Occipital lobe (tissue), 2 donors: ENCODE results near the gene WNT4. TPM values are rescaled to one million over a fixed set of nuclear protein-coding genes. Genes with fewer than 3 reads are reported as not detected.
"Not testable (repeated sequence)": the region's sequence is repeated elsewhere in the genome, so short reads cannot be mapped to it uniquely, and the experiment has no call there.

Experiments used
- DNase-seq: peaks from one replicate; lab custom pipeline; 2025; lab: John Stamatoyannopoulos, UW
- total RNA-seq: library from RNA; depleted of rRNA; stranded (reverse); fragments of >200 nt; gene quantifications from one replicate; pipeline ENCODE4 v1.2.3, GENCODE V29; 2014

Gene WNT4
- total RNA-seq, 1 donor from 2014 or later, result 5.6 TPM

GRCh38 chr1:22111115-22111514, 31.8 kb downstream of the WNT4 start:
- no peak for DNase-seq

- no peak for DNase-seq
Measured at GRCh38 chr1:22110016-22110415, 32.9 kb downstream of the WNT4 start.

GRCh38 chr1:22108339-22109105, 34.4 kb downstream of the WNT4 start:
- no peak for DNase-seq

GRCh38 chr1:22107126-22107525, 35.8 kb downstream of the WNT4 start:
- DNase-seq, result no peak

GRCh38 chr1:22105611-22106207, 37.2 kb downstream of the WNT4 start:
- no peak for DNase-seq

- DNase-seq, result no peak
Measured at GRCh38 chr1:22104865-22105437, 37.9 kb downstream of the WNT4 start.

GRCh38 chr1:22104094-22104493, 38.8 kb downstream of the WNT4 start:
- DNase-seq, result no peak

GRCh38 chr1:22102746-22103145, 40.2 kb downstream of the WNT4 start:
- DNase-seq, result no peak

GRCh38 chr1:22101995-22102394, 40.9 kb downstream of the WNT4 start:
- no peak for DNase-seq

- DNase-seq, result no peak
Measured at GRCh38 chr1:22101199-22101598, 41.7 kb downstream of the WNT4 start.

- DNase-seq, result no peak
Measured at GRCh38 chr1:22100168-22100567, 42.7 kb downstream of the WNT4 start.

- no peak for DNase-seq
Measured at GRCh38 chr1:22098752-22099151, 44.1 kb downstream of the WNT4 start.

GRCh38 chr1:22096463-22096862, 46.4 kb downstream of the WNT4 start:
- DNase-seq, result no peak

- DNase-seq, result no peak
Measured at GRCh38 chr1:22096036-22096435, 46.9 kb downstream of the WNT4 start.

GRCh38 chr1:22093513-22093912, 49.4 kb downstream of the WNT4 start:
- DNase-seq, result no peak

GRCh38 chr1:22092026-22092768, 50.7 kb downstream of the WNT4 start:
- not testable (repeated sequence) for DNase-seq

- no peak for DNase-seq
Measured at GRCh38 chr1:22090867-22091266, 52.0 kb downstream of the WNT4 start.

- DNase-seq, result no peak
Measured at GRCh38 chr1:22089787-22090186, 53.1 kb downstream of the WNT4 start.

GRCh38 chr1:22089134-22089571, 53.7 kb downstream of the WNT4 start:
- DNase-seq, result no peak

- DNase-seq, result no peak
Measured at GRCh38 chr1:22088331-22088730, 54.6 kb downstream of the WNT4 start.

- no peak for DNase-seq
Measured at GRCh38 chr1:22080191-22080590, 62.7 kb downstream of the WNT4 start.

- DNase-seq, result no peak
Measured at GRCh38 chr1:22078133-22078532, 64.8 kb downstream of the WNT4 start.
